Fibroblast of the aortic adventitia (primary cell): ENCODE data around the gene TTF2. TPM values are rescaled to one million over a fixed set of nuclear protein-coding genes. Genes with fewer than 3 reads are reported as not detected.
A peak's percentile ranks its signal among the peaks of the same experiment; 100 is the strongest.

Experiments used
- DNase-seq: peaks from one replicate; pipeline ENCODE4 v3.0.0-alpha.2; 2010; ENCODE audit warnings: low read depth
- H3K4me3 ChIP-seq: 2 replicates; pipeline ENCODE4 v1.5.1; 2011; ENCODE audit warnings: low read depth, mild to moderate bottlenecking, control low read depth, low read length, moderate library complexity
- total RNA-seq: library from RNA; depleted of rRNA; stranded (reverse); fragments of >200 nt; gene quantifications from 2 replicates; pipeline ENCODE4 v1.2.3, GENCODE V29; 2012; ENCODE audit warnings: low replicate concordance
- TF ChIP-seq, protein P1 (sequence below): IDR thresholded peaks from 2 replicates; pipeline ENCODE4 v1.5.1; 2011; ENCODE audit warnings: mild to moderate bottlenecking, low read length, control low read depth, inconsistent platforms; ENCODE audit not compliant: insufficient read depth

Gene TTF2
- total RNA-seq, 1 donor, result 11.0 TPM

DNA sequence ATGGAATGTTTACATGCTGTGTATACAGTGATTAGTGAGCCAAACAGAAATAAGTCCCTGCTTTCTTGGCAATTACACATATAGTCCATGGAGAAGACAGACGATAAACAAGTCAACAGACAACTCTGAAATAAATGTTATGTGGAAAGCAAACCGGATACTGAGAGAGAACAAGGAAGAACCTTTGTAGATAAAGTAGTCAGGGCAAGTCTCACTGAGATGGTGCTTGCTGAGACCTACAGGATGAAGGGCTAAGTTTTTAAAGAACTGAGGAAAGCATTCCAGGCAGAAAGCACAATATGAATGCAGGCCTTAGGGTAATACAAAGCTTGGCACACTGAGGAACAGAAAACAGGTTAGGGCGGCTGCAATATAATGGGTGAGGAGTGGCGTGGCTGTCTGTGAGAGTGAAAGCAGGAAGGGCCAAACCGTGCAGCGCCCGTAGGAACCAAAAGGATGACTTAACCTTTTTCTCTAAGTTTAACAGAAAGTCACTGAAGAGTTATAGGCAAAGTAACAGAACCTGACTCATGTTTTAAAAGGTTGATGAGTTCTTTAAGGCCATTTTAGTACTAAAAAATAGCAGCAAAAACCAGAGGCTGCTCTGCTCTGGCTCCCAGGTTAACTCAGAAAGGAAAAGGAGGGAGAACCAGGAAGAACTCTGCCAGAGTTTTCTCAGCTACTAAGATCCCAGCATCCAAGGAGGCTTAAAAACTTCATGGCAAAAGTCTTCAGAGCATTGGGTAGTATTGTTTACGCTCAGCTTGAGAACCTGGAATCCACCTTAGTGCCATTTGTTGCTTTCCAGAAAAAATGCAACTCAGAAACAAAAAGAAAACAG, 8.7 kb upstream of the TTF2 start:
- no peak overlapping the region for H3K4me3 ChIP-seq
- TF ChIP-seq, protein P1, sequence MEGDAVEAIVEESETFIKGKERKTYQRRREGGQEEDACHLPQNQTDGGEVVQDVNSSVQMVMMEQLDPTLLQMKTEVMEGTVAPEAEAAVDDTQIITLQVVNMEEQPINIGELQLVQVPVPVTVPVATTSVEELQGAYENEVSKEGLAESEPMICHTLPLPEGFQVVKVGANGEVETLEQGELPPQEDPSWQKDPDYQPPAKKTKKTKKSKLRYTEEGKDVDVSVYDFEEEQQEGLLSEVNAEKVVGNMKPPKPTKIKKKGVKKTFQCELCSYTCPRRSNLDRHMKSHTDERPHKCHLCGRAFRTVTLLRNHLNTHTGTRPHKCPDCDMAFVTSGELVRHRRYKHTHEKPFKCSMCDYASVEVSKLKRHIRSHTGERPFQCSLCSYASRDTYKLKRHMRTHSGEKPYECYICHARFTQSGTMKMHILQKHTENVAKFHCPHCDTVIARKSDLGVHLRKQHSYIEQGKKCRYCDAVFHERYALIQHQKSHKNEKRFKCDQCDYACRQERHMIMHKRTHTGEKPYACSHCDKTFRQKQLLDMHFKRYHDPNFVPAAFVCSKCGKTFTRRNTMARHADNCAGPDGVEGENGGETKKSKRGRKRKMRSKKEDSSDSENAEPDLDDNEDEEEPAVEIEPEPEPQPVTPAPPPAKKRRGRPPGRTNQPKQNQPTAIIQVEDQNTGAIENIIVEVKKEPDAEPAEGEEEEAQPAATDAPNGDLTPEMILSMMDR, result no peak
- DNase-seq, result no peak

DNA sequence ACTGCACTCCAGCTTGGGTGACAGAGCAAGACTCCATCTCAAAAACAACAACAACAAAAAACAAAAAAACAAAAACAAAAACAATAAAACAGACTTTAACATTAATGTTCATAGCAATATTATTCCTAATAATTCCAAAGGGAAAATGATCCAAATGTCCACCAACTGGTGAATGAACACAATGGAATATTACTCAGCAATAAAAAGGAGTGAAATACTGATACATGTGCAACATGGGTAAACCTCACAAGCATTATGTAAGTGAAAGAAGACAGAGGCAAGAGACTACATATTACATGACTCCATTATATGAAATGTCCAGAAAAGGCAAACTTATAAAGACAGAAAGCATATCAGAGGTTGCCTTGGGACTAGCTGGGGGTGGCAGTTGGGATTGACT, 6.1 kb upstream of the TTF2 start:
- H3K4me3 ChIP-seq, result no peak overlapping the region
- no peak for DNase-seq
- TF ChIP-seq, protein P1, result no peak

DNA sequence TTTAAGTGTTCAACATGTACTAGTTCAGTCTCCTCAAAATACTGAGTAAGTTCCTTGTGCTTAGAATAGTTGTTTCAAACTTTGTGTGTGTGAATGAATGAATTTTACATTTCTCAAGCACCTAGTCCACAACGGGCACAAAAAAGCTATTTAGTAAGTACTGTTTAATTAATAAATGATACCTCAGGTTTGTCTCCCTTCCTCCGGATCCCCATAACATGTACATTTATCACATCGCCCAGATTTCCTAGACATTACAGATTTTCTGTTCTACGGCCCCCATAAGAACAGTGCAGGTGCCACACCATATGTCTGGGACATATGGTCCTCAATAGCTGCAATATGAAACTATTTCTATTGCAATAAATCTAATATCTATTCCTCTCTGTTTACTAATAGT, 1.3 kb upstream of the TTF2 start:
- TF ChIP-seq, protein P1, result no peak
- no peak for DNase-seq
- no peak overlapping the region for H3K4me3 ChIP-seq

DNA sequence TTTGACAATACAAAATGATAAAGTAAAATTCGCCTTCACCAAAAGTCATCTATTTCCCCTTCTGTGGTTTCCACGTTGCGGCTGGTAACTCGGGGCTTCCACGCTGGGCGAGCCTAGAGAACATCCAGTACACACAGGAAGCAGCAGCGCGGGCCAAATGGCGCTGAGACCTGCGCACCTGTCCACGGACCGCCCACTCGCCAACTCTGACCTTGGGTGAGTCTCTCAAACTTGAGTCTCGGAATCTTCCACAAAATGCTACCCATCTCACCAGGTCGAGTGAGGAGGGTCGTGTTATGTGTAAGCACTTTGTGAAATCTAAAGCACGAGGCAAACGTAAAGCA, 820 bp upstream of the TTF2 start:
- TF ChIP-seq, protein P1, result no peak
- DNase-seq, result no peak
- peak overlapping the region; percentile 75 for H3K4me3 ChIP-seq

DNA sequence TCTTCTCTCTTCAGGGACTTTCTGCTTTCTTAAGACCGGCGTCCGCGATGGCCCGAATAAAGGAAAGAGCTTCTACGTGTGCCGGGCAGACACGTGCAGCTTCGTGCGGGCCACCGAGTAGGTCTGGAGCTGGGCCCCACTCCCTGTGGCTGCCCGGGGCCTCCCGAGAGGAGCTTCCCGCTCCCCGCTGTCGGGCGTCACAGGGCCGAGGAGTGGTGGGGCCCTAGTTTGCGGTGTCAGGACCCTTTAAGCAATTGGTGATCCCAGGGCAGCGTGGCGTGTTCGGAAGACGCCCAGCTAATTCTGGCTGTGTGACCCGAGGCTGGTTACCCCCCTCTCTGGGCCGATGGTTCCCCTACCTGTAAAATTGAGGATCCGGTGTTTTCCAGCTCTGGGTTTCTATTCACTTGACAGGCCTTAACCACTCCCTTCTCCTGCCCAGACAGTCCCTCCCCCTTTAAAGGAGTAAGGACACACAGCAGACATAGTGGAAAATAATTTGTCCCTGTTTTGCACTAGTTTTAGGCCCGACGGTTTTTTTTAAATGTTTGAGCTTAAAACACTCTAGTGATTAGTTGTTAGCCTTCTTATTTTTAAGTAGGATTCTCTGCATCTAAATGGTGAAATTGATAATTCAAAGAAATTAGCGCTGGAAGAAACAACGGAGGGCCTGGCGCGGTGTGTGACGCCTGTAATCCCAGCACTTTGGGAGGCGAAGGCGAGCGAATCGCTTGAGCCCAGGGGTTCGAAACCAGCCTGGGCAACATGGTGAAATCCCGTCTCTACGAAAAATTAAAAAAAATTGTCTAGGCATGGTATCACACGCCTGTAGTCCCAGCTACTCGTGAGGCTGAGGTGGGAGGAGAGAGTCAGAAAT, 553 bp downstream of the TTF2 start:
- peak overlapping the region; percentile 75 for H3K4me3 ChIP-seq
- DNase-seq, result peak; percentile 46
- TF ChIP-seq, protein P1, result no peak

DNA sequence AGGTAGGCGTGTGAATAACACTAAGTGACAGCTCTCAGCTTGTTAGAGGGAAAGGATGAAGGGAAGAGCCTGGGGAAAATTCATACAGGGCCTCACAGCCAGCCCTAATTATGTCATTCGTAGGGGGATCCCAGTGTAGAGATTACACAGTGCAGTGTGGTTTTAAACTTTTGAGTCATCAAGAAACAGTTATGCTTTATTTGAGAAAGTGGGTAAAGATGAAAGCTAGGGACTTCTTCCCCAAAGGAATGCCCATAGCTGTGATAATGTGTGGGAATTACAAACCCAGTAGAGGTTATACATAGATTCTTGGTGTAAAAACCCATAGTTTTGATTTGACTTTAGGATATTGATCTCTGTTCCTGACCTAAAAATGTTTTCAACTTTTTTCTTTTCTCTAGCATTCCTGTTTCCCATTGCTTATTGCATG, 1.9 kb downstream of the TTF2 start:
- TF ChIP-seq, protein P1, result no peak
- DNase-seq, result peak; percentile 70

More for the DNA sequence above, 1.9 kb downstream of the TTF2 start:
- no peak overlapping the region for H3K4me3 ChIP-seq
